ENCODE data around the gene NDUFS8. TPM values are rescaled to one million over a fixed set of nuclear protein-coding genes. Genes with fewer than 3 reads are reported as not detected.
"Not testable (repeated sequence)": the region's sequence is repeated elsewhere in the genome, so short reads cannot be mapped to it uniquely, and the experiment has no call there.

The NDUFS8 gene
- 100 to 1,000 TPM; 112 to 192 (median 135) TPM for total RNA-seq

DNA sequence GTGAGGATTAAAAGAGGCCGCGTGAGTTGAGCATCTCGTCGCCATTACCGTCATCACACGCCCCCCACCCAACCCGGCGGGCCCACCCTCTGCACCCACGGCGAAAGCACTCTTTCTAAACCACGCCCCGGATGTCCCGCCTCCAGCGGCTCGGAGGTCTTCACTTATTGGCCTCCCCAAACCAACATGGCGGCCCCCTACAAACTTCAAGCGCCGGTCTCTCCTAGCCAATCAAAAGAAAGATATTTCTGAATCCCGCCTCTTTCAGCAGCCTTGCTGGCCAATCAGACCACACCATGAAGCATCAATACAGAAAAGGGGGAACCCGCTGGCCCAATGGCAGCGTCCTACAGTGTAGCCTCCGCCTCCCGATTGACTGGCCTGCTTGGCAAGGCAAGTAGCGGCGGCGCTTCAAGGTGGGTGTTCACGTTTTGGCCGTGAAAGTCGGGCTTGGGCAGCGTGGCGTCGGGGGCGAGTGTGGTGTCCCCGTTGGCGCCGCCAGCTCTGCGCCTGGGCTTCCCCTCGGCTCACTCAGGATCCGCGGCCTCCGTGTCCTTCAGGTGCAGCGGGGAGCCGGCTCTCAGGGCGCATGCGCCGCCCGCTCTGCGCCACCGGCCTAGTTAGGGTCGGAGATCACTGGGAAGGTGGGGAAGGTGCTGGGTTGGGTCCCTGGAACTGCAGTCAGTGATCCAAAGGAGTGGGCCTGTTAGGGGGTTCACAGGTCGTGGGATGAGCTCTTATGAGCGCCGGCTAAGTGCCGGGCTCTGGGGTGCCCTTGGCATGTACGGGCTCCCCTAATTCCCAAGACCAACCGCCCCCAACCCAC, at the start of gene NDUFS8:
TSS of gene NDUFS8 (plus strand) at position 364 of the 826 bp plus-strand sequence. CDS start 1,471 bp downstream, outside the sequence.
- TF ChIP-seq, protein P1, sequence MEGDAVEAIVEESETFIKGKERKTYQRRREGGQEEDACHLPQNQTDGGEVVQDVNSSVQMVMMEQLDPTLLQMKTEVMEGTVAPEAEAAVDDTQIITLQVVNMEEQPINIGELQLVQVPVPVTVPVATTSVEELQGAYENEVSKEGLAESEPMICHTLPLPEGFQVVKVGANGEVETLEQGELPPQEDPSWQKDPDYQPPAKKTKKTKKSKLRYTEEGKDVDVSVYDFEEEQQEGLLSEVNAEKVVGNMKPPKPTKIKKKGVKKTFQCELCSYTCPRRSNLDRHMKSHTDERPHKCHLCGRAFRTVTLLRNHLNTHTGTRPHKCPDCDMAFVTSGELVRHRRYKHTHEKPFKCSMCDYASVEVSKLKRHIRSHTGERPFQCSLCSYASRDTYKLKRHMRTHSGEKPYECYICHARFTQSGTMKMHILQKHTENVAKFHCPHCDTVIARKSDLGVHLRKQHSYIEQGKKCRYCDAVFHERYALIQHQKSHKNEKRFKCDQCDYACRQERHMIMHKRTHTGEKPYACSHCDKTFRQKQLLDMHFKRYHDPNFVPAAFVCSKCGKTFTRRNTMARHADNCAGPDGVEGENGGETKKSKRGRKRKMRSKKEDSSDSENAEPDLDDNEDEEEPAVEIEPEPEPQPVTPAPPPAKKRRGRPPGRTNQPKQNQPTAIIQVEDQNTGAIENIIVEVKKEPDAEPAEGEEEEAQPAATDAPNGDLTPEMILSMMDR (IDR thresholded peaks at IDR 0.05) = peak in 1 of 6 experiments; percentile 4
- peak in 2 of 4 donors; percentile 26 to 65 for TF ChIP-seq POLR2A (IDR thresholded peaks at IDR 0.05)
- intact Hi-C loops (cut with DNase I) = no loop called here
- WGBS, 2 donors = 1% methylated on average over 25 of the region's 56 CpGs; no CpG with 5 or more reads in 1 of the 2 donors

GRCh38 chr11:67981226-67981625, 49.3 kb upstream of the NDUFS8 start:
- H3K4me3 ChIP-seq; H3K36me3 ChIP-seq; H3K9me3 ChIP-seq; H3K27ac ChIP-seq; intact Hi-C loops (cut with DNase I); DNase-seq: not testable (repeated sequence)
- Histone ChIP-seq H3K27me3 (peaks cover 0 to 11% (median 0%) of the 10 kb centered on the region in 4 donors), H3K4me1 (peaks cover 0 to 14% (median 3%) of the 10 kb centered on the region in 3 donors)
- WGBS, 2 donors = 85 to 86% methylated on average over 8 to 10 of the region's 10 CpGs

More for the DNA sequence above, at the start of gene NDUFS8:
- Histone ChIP-seq H3K4me1 (peaks cover 21 to 40% (median 23%) of the 10 kb centered on the region in 3 donors), H3K9me3 (no peaks in the 10 kb centered on the region), H3K36me3 (peaks cover 4 to 39% (median 10%) of the 10 kb centered on the region in 3 donors), H3K4me3 (peak within 1 kb of the TSS; percentile 67 to 93 (median 88)), H3K27ac (peak within 1 kb of the TSS; percentile 88 to 95 (median 89)), H3K27me3 (no peaks in the 10 kb centered on the region)
- DNase-seq = peak; percentile 92

DNA sequence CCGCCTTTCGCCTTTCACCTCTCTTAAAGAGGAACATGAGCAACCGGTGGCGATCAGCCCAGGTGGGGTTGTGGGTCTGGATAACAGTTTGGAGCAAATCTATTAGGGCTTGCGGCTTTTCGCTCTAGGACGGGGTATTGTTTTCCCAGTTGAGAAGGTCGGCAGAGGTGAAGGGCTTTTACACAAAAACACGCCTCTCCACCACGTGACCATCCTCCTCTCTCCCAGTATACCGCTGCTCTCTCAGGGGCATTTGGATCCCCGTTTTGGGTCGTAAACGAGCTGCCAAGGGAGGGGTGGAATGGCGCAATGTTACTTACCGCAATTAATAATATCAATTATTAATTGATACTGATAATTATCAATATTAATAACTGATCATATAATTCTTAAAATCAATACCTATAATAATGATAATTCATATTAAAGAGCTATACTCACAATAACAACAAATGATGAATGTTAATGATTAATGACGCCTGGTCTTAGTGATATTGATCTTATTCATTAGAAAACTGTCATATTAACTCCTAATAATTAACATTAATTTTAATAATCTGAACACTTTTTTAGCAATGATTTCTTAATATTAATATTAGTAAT, 48.1 kb upstream of the NDUFS8 start:
- intact Hi-C loops (cut with DNase I); H3K9me3 ChIP-seq; H3K27ac ChIP-seq; H3K36me3 ChIP-seq; DNase-seq; H3K4me3 ChIP-seq: not testable (repeated sequence)
- Histone ChIP-seq H3K27me3 (peaks cover 0 to 11% (median 0%) of the 10 kb centered on the region in 4 donors), H3K4me1 (peaks cover 0 to 14% (median 3%) of the 10 kb centered on the region in 3 donors)
- WGBS, 2 donors = 72 to 81% methylated on average over 13 to 17 of the region's 17 CpGs

DNA sequence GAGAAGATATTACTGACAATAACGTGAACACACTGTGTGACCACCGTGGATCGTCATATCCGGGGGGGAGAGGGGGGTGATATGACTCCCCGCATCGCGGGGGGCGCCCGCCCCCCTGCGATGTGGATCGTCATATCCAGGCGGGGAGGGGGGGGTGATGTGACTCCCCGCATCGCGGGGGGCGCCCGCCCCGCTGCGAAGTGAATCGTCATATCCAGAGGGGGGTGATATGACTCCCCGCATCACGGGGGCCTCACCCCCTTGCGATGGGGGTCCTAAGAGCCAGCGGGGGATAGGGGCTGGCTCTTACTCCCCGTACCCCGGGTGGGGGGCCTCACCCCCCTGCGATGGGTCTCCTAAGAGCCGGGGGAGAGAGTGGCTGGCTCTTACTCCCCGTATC, 46.5 kb upstream of the NDUFS8 start:
- no peak overlapping the region for H3K4me3 ChIP-seq
- TF ChIP-seq, protein P1 (IDR thresholded peaks at IDR 0.05) = no peak
- TF ChIP-seq POLR2A (IDR thresholded peaks at IDR 0.05) = no peak
- no peaks in the 10 kb centered on the region for H3K9me3 ChIP-seq
- intact Hi-C loops (cut with DNase I) = no loop called here
- no peaks in the 10 kb centered on the region for H3K36me3 ChIP-seq
- H3K4me1 ChIP-seq = peaks cover 0 to 5% (median 1%) of the 10 kb centered on the region in 3 donors
- H3K27ac ChIP-seq = no peak overlapping the region
- no peak for DNase-seq
- WGBS, 2 donors = 80 to 86% methylated on average over 8 to 15 of the region's 29 CpGs
- peaks cover 0 to 11% (median 0%) of the 10 kb centered on the region in 4 donors for H3K27me3 ChIP-seq

GRCh38 chr11:67985302-67985701, 45.2 kb upstream of the NDUFS8 start:
- H3K9me3 ChIP-seq; H3K4me1 ChIP-seq; H3K27ac ChIP-seq; H3K4me3 ChIP-seq; intact Hi-C loops (cut with DNase I); H3K36me3 ChIP-seq; DNase-seq: not testable (repeated sequence)
- H3K27me3 ChIP-seq = peaks cover 0 to 11% (median 0%) of the 10 kb centered on the region in 4 donors
- 84% methylated on average over 6 of the region's 6 CpGs for WGBS, 2 donors

DNA sequence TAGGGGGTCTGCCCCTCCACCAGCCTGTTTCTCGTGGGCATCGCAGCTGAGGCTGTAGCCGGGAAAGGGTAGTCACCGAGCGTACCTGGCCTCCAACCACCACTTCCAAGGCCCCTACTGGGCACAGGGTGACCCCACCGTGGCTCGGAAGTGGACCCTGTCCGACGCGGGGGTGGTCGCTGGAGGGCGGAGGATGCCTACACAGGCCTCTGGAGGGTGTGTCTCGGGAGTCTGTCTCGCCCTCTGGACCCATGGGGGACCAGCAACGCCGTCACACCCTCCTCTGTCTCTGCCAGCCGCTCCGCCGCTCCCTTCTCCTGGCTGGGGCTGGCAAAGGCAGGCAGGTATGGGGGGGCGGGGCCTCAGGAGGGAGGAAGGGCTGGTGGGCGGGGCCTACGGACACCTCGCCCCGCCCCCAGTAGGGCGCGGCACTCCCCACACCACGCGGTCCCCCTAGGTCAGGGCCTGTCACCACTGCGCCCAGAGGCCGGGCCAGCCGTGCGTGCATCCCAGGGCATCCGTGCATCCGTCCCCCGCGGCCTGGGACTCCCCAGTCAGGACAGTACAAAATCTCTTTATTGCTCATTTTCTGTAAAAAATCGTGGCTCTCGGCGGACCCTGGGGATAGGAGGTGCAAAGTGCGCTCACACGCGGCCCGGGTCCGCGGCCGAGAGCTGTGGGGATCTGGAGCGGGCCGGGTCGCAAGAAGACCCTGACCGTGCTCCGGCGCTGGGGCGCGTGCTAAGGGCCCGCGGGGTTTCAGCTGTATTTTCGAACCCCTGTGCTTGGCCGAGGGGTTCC, 39.7 kb upstream of the NDUFS8 start:
- intact Hi-C loops (cut with DNase I); DNase-seq; H3K36me3 ChIP-seq; H3K27ac ChIP-seq; H3K9me3 ChIP-seq: not testable (repeated sequence)
- Histone ChIP-seq H3K4me3 (peak overlapping the region in 1 of 4 donors; percentile 44), H3K27me3 (peaks cover 0 to 11% (median 0%) of the 10 kb centered on the region in 4 donors), H3K4me1 (peaks cover 0 to 29% (median 0%) of the 10 kb centered on the region in 3 donors)
- WGBS, 2 donors = 27% methylated on average over 7 of the region's 58 CpGs; no CpG with 5 or more reads in 1 of the 2 donors

DNA sequence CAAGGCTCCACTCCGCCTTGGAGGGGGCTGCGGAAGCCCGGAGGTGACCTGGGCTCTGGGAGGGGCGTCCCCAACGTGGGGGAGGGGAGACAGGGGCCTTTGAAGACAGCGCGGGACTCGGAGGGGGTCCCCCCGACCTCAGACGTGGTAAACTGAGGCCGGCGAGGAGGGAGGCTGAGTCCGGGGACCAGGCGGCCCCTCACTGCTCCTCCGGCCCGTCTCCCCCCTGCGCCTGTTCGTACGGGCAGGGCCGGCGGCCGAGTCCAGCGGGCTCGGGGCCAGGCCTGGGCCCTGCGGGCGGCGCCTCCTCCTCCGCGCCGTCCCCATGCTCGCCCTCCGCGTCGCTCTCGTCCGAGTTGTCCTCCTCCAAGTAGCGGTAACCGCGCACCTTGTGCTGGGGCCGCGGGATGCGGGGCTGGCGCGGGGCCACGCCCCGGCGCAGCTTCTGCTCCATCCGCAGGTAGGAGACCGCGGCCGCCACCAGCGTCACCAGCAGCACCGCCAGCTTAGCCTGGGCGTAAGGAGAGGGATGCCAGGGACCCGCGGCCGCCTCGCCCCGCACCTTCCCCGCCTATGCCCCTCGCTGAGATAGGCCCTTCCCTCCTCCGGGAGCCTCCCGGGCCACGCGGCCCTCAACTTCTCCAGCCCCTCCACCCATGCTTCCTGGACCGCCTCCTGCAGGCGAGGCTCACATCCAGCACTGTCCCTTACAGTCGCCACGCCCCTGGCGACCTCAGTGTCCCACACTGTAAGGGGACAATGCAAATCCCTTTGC, 38.9 kb upstream of the NDUFS8 start:
- peaks cover 0 to 11% (median 0%) of the 10 kb centered on the region in 3 donors for H3K36me3 ChIP-seq
- DNase-seq; H3K9me3 ChIP-seq; H3K27ac ChIP-seq; intact Hi-C loops (cut with DNase I): not testable (repeated sequence)
- peaks cover 0 to 30% (median 0%) of the 10 kb centered on the region in 3 donors for H3K4me1 ChIP-seq
- H3K27me3 ChIP-seq = peaks cover 0 to 11% (median 0%) of the 10 kb centered on the region in 4 donors
- peak overlapping the region in 1 of 4 donors; percentile 44 for H3K4me3 ChIP-seq
- WGBS, 2 donors = 50 to 54% methylated on average over 9 to 12 of the region's 70 CpGs
